Stimulated activated CD8-positive, alpha-beta memory T cell treated with anti-CD3 and anti-CD28 coated beads, Interleukin-15, amount 100 ng/mL, for 48 hours (primary cell): ENCODE data around the gene ZNF774.
"Not testable (repeated sequence)": the region's sequence is repeated elsewhere in the genome, so short reads cannot be mapped to it uniquely, and the experiment has no call there.

Source experiments
- DNase-seq, 2 donors: peaks; one replicate each; pipeline ENCODE4 v3.0.0-alpha.2; 2020; ENCODE audit warnings: low read depth in 2 of 2

The ZNF774 gene

GRCh38 chr15:90345857-90346256, 6.2 kb upstream of the ZNF774 start:
- DNase-seq, result no peak

- not testable (repeated sequence) for DNase-seq
Measured at GRCh38 chr15:90347431-90348065, 4.5 kb upstream of the ZNF774 start.

GRCh38 chr15:90348456-90348855, 3.6 kb upstream of the ZNF774 start:
- no peak for DNase-seq

- DNase-seq, result no peak
Measured at GRCh38 chr15:90349072-90349471, 3.0 kb upstream of the ZNF774 start.

GRCh38 chr15:90349821-90350220, 2.3 kb upstream of the ZNF774 start:
- DNase-seq, result no peak

- no peak for DNase-seq
Measured at GRCh38 chr15:90351479-90352106, 491 bp upstream of the ZNF774 start.

GRCh38 chr15:90354986-90355385, 2.9 kb downstream of the ZNF774 start:
- DNase-seq, result no peak

GRCh38 chr15:90358124-90359033, 6.3 kb downstream of the ZNF774 start:
- no peak for DNase-seq

GRCh38 chr15:90360746-90361145, 8.7 kb downstream of the ZNF774 start:
- no peak for DNase-seq

GRCh38 chr15:90362936-90363212, 10.8 kb downstream of the ZNF774 start:
- no peak for DNase-seq

- no peak for DNase-seq
Measured at GRCh38 chr15:90364251-90364650, 12.2 kb downstream of the ZNF774 start.

GRCh38 chr15:90365414-90366055, 13.5 kb downstream of the ZNF774 start:
- no peak for DNase-seq

- DNase-seq, result no peak
Measured at GRCh38 chr15:90367576-90367975, 15.5 kb downstream of the ZNF774 start.

GRCh38 chr15:90375071-90375470, 23.0 kb downstream of the ZNF774 start:
- no peak for DNase-seq

GRCh38 chr15:90376789-90377188, 24.7 kb downstream of the ZNF774 start:
- peak; percentile 44 to 45 for DNase-seq

- DNase-seq, result no peak
Measured at GRCh38 chr15:90379263-90379662, 27.2 kb downstream of the ZNF774 start.

GRCh38 chr15:90381515-90381914, 29.4 kb downstream of the ZNF774 start:
- DNase-seq, result no peak

- DNase-seq, result no peak
Measured at GRCh38 chr15:90382320-90382719, 30.2 kb downstream of the ZNF774 start.

- DNase-seq, result no peak
Measured at GRCh38 chr15:90386221-90386620, 34.1 kb downstream of the ZNF774 start.

GRCh38 chr15:90387534-90388461, 35.7 kb downstream of the ZNF774 start, which contains the start of gene IQGAP1:
Gene IQGAP1 (plus strand): TSS chr15:90388242. CDS start chr15:90388342, 100 bp downstream.
- peak; percentile 94 to 95 for DNase-seq
